K562 (cell line): Measurements from ENCODE around the gene CENPC. TPM values are rescaled to one million over a fixed set of nuclear protein-coding genes. Genes with fewer than 3 reads are reported as not detected.

ENCODE experiments used
- EHMT2 ChIP-seq: fragments of 450-650 bp; IDR thresholded peaks from 2 replicates; pipeline ENCODE4 v1.6.1; 2018; ENCODE audit warnings: antibody characterized with exemption
- SNIP1 ChIP-seq: fragments of 450-650 bp; IDR thresholded peaks from 2 replicates; pipeline ENCODE4 v1.7.1; 2017; ENCODE audit warnings: low read depth, mild to moderate bottlenecking
- SP1 ChIP-seq: sonication (generic); formaldehyde crosslinking; IDR thresholded peaks from 2 replicates; pipeline ENCODE4 v1.8.1; 2022; ENCODE audit warnings: mild to moderate bottlenecking, missing genetic modification reagents
- ZFP36 ChIP-seq: fragments of 150-350 bp; IDR thresholded peaks from 2 replicates; pipeline ENCODE4 v1.6.1; 2018; ENCODE audit warnings: low read length, low read depth; ENCODE audit not compliant: partially characterized antibody
- ZHX1 ChIP-seq: fragments of 150-350 bp; conservative IDR thresholded peaks from 2 replicates; pipeline ENCODE4 v1.6.1; 2014; ENCODE audit warnings: low read length
- ZNF134 ChIP-seq: fragments of 250-450 bp; sonication (Bioruptor Pico); conservative IDR thresholded peaks from 2 replicates; pipeline ENCODE4 v1.4.0; 2020
- polyA plus RNA-seq, 8 experiments: library from polyadenylated mRNA; depleted of rRNA in 4 of 8; stranded (reverse) in 5 of 8; unstranded in 3 of 8; fragments of >200 nt; fragmentation: Nextera tagmentation in 2 of 8; fragmentation: Illumina TruSeq in 1 of 8; extraction: Ambion mirVana in 2 of 8; extraction: Trizol in 1 of 8; gene quantifications; 2 replicates each; pipeline versions ENCODE4 v1.2.1 to v1.2.3, GENCODE V29; 2011 to 2014; ENCODE audit warnings: inconsistent platforms in 1 of 8, missing spikeins in 1 of 8
- total RNA-seq, 7 experiments: library from RNA; depleted of rRNA in 6 of 7; stranded (reverse); fragments of >200 nt in 6 of 7; fragmentation: Illumina TruSeq in 2 of 7; extraction: Trizol in 2 of 7; gene quantifications; 2 replicates each; pipeline versions ENCODE4 v1.2.1 to v1.2.3, GENCODE V29; 2011 to 2021; ENCODE audit warnings: low replicate concordance in 1 of 7
- TF ChIP-seq, protein P1 (sequence below), 2 experiments: fragments of 450-650 bp; IDR thresholded peaks; 2 replicates each; pipeline ENCODE4 v1.6.1; 2016; ENCODE audit warnings: mild to moderate bottlenecking in 2 of 2, borderline replicate concordance in 1 of 2, low read depth in 1 of 2, moderate library complexity in 1 of 2
- TF ChIP-seq, protein P2 (sequence below): fragments of 250-450 bp; sonication (Bioruptor Pico); IDR thresholded peaks from 2 replicates; pipeline ENCODE4 v1.8.0; 2021; ENCODE audit warnings: moderate library complexity, mild to moderate bottlenecking, inconsistent platforms
- TF ChIP-seq, protein P3 (sequence below): sonication (generic); formaldehyde crosslinking; IDR thresholded peaks from 2 replicates; pipeline ENCODE4 v1.8.1; 2022; ENCODE audit warnings: missing genetic modification reagents

CENPC gene
- total and polyA plus RNA-seq, 9 of the 15 experiments (the other 6 are each of a cell fraction or from before 2014, with no cell fraction given): 18.1 to 48.5 (median 30.8) TPM

DNA sequence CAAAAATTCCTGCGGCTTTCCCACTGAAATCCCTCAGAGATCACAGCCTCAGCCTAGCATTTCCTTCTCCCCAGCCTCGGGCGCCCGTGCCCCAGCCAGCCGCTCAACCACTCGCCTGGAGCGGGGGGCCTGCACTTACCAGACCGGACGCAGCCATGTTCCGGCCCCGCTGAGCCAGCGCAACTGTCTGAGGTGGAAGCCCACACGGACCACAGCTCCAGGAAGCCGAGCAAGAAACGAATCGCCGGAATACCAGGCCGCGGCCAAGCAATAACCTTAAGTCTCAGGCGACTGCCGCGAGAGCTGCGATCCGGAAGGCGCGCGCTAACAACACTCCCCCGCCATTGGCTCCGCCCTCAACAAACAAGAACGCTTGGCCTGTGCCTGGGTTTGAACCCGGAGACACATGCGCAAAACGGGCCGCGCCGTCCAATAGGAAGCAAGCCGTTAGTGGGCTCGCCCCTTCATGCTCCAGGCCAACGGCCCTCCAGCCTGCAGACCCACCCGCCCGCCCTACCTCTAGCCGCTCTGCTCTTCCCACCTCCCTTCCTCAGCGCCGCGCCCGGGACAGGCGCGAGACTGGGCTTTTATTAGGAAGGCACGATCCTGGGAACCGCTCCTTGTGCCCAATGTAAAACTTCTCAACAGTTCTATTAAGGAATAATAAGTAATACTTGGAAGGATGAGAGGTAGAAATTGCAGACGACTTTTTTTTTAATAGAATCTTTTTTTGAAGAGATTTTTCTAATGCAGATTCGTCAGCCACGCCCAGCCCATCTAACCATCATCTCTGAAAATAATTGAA is at the start of gene CENPC (continued):
- TF ChIP-seq SNIP1 (no peak), EHMT2 (no peak), ZHX1 (no peak), ZFP36 (no peak), SP1 (peak; percentile 80), ZNF134 (CRISPR knock-in tag) (no peak)
- TF ChIP-seq, protein P1, sequence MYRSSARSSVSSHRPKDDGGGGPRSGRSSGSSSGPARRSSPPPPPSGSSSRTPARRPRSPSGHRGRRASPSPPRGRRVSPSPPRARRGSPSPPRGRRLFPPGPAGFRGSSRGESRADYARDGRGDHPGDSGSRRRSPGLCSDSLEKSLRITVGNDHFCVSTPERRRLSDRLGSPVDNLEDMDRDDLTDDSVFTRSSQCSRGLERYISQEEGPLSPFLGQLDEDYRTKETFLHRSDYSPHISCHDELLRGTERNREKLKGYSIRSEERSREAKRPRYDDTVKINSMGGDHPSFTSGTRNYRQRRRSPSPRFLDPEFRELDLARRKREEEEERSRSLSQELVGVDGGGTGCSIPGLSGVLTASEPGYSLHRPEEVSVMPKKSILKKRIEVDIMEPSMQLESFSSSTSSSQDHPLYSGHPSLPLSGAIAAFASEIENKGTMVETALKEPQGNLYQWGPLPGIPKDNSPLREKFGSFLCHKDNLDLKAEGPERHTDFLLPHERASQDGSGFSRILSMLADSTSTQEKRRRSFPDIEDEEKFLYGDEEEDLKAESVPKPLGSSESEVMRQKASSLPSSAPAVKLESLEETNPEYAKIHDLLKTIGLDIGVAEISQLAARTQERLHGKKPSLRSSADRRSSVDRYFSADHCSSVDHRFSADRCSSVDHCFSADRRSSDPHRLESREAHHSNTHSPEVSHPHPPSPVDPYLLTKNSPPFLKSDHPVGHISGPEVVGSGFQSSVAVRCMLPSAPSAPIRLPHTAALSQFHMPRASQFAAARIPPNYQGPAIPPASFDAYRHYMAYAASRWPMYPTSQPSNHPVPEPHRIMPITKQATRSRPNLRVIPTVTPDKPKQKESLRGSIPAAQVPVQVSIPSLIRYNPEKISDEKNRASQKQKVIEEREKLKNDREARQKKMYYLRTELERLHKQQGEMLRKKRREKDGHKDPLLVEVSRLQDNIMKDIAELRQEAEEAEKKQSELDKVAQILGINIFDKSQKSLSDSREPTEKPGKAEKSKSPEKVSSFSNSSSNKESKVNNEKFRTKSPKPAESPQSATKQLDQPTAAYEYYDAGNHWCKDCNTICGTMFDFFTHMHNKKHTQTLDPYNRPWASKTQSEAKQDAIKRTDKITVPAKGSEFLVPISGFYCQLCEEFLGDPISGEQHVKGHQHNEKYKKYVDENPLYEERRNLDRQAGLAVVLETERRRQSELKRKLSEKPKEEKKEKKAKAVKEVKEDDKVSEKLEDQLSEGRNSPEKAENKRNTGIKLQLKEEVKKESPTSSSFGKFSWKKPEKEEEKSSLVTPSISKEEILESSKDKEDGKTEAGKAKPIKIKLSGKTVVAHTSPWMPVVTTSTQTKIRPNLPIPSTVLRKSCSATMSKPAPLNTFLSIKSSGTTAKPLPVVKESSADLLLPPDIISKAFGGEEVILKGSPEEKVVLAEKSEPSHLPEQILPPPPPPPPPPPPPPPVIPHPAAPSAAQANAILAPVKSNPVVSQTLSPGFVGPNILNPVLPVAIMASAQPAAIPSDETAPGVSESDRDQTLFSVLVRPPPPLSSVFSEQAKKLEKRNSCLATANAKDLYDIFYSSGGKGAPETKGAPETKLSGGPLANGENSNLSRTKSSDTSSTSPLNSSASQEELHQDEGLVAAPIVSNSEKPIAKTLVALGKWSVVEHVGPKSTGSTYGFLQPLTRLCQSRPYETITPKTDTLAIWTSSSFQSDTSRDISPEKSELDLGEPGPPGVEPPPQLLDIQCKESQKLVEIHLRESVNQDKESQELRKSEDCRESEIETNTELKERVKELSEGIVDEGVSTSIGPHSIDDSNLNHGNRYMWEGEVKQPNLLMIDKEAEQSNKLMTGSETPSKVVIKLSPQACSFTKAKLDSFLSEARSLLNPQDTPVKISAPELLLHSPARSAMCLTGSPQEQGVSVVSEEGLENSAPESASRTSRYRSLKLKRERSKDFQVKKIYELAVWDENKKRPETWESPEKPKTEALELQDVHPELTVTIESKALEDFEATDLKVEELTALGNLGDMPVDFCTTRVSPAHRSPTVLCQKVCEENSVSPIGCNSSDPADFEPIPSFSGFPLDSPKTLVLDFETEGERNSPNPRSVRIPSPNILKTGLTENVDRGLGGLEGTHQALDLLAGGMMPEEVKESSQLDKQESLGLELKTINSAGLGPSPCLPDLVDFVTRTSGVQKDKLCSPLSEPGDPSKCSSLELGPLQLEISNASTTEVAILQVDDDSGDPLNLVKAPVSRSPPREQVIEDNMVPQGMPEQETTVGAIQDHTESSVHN (IDR thresholded peaks at IDR 0.05; ENCODE audit: borderline replicate concordance in 1 of 2, low read depth in 1 of 2): no peak
- TF ChIP-seq, protein P2, sequence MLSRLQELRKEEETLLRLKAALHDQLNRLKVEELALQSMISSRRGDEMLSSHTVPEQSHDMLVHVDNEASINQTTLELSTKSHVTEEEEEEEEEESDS (CRISPR knock-in tag): no peak
- TF ChIP-seq, protein P3, sequence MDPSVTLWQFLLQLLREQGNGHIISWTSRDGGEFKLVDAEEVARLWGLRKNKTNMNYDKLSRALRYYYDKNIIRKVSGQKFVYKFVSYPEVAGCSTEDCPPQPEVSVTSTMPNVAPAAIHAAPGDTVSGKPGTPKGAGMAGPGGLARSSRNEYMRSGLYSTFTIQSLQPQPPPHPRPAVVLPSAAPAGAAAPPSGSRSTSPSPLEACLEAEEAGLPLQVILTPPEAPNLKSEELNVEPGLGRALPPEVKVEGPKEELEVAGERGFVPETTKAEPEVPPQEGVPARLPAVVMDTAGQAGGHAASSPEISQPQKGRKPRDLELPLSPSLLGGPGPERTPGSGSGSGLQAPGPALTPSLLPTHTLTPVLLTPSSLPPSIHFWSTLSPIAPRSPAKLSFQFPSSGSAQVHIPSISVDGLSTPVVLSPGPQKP (CRISPR knock-in tag): no peak
